GM13977 (cell line): ENCODE measurements around the gene DHX30.
A peak's percentile ranks its signal among the peaks of the same experiment; 100 is the strongest.
"Not testable (repeated sequence)": the region's sequence is repeated elsewhere in the genome, so short reads cannot be mapped to it uniquely, and the experiment has no call there.

Experiments
- DNase-seq: peaks from one replicate; pipeline ENCODE4 v3.0.0; 2012; ENCODE audit warnings: low spot score
- in situ Hi-C: fragments of 300-500 bp; cut with MboI; formaldehyde crosslinking; loops from one replicate; pipeline ENCODE4 v1.12.0; 2022; ENCODE audit warnings: low sequenced_read_pairs, low pct_unique_long_range_greater_than_20kb, mixed read lengths, inconsistent platforms; ENCODE audit not compliant: unreplicated experiment
- TF ChIP-seq, protein P1 (sequence below): IDR thresholded peaks from 2 replicates; pipeline ENCODE4 v1.5.1; 2012; ENCODE audit warnings: mild to moderate bottlenecking, control low read depth; ENCODE audit not compliant: insufficient read depth; ENCODE audit errors: extremely low read depth, missing control alignments

Gene DHX30

GRCh38 chr3:47877290-47877689 lies 74.4 kb downstream of the DHX30 start:
- in situ Hi-C loops = no loop called here
- no peak for DNase-seq
- TF ChIP-seq, protein P1, sequence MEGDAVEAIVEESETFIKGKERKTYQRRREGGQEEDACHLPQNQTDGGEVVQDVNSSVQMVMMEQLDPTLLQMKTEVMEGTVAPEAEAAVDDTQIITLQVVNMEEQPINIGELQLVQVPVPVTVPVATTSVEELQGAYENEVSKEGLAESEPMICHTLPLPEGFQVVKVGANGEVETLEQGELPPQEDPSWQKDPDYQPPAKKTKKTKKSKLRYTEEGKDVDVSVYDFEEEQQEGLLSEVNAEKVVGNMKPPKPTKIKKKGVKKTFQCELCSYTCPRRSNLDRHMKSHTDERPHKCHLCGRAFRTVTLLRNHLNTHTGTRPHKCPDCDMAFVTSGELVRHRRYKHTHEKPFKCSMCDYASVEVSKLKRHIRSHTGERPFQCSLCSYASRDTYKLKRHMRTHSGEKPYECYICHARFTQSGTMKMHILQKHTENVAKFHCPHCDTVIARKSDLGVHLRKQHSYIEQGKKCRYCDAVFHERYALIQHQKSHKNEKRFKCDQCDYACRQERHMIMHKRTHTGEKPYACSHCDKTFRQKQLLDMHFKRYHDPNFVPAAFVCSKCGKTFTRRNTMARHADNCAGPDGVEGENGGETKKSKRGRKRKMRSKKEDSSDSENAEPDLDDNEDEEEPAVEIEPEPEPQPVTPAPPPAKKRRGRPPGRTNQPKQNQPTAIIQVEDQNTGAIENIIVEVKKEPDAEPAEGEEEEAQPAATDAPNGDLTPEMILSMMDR = no peak

GRCh38 chr3:47877719-47878118 lies 74.8 kb downstream of the DHX30 start:
- TF ChIP-seq, protein P1 = no peak
- in situ Hi-C loops = no loop called here

GRCh38 chr3:47882338-47882737 lies 79.4 kb downstream of the DHX30 start:
- DNase-seq = no peak
- TF ChIP-seq, protein P1 = no peak
- in situ Hi-C loops = no loop called here

More at GRCh38 chr3:47877719-47878118, 74.8 kb downstream of the DHX30 start:
- DNase-seq = no peak

- in situ Hi-C loops = no loop called here
- DNase-seq = peak; percentile 40
- TF ChIP-seq, protein P1 = no peak
Observed at GRCh38 chr3:47884603-47885002, 81.7 kb downstream of the DHX30 start.

DNA sequence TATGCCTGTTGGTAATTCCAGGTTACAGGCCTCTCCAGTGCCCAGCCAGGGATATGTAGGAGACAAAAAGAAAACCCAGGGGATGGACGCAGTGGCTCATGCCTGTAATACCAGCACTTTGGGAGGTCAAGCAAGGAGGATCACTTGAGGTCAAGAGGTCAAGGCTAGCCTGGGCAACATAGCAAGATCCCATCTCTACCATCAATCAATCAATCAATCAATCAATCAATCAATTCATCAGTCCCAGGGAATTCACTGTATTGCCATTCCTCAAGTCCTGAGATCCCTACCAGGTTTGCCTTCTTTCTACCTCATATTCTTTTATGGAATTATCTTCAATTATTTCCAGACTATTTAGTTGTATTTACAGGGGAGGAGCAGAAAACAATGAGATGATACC lies 82.2 kb downstream of the DHX30 start:
- no peak for DNase-seq
- TF ChIP-seq, protein P1 = no peak
- in situ Hi-C loops = no loop called here

DNA sequence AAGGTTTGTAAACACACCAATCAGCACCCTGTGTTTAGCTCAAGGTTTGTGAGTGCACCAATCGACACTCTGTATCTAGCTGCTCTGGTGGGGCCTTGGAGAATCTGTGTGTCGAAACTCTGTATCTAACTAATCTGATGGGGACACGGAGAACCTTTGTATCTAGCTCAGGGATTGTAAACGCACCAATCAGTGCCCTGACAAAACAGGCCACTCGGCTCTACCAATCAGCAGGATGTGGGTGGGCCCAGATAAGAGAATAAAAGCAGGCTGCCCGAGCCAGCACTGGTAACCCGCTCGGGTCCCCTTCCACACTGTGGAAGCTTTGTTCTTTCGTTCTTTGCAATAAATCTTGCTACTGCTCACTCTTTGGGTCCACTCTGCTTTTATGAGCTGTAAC lies 85.1 kb downstream of the DHX30 start:
- in situ Hi-C loops, DNase-seq: not testable (repeated sequence)

GRCh38 chr3:47888986-47889757 lies 86.2 kb downstream of the DHX30 start:
- TF ChIP-seq, protein P1 = no peak
- in situ Hi-C loops = no loop called here
- no peak for DNase-seq
